SU-DHL-6 (cell line): ENCODE results near the gene TCF12.

ENCODE experiments used
- H2AFZ ChIP-seq: fragments of 200-600 bp; sonication (generic); 2 replicates; pipeline ENCODE4 v1.6.1; 2014; ENCODE audit warnings: low read depth, mild to moderate bottlenecking, moderate library complexity, mixed read lengths, antibody characterized with exemption, low read length; ENCODE audit not compliant: severe bottlenecking
- H3F3A ChIP-seq: fragments of 200-600 bp; shearing (Covaris generic); 2 replicates; pipeline ENCODE4 v1.6.0; 2016; ENCODE audit warnings: antibody characterized with exemption, mild to moderate bottlenecking; ENCODE audit not compliant: insufficient read depth
- H3K27ac ChIP-seq: fragments of 200-600 bp; sonication (generic); 2 replicates; pipeline ENCODE4 v1.5.1; 2016; ENCODE audit warnings: low read depth, mild to moderate bottlenecking, low read length, moderate library complexity, mixed read lengths
- H3K27me3 ChIP-seq: fragments of 200-600 bp; sonication (generic), shearing (Covaris generic); 2 replicates; pipeline ENCODE4 v1.6.0; 2014; ENCODE audit warnings: mild to moderate bottlenecking, low read length
- H3K36me3 ChIP-seq: fragments of 200-600 bp; sonication (generic); 2 replicates; pipeline ENCODE4 v1.6.1; 2014; ENCODE audit warnings: mild to moderate bottlenecking, low read length, mixed read lengths
- H3K4me2 ChIP-seq: fragments of 300-600, 200-600 bp; shearing (Covaris generic), sonication (generic); 2 replicates; pipeline ENCODE4 v1.6.0; 2014; ENCODE audit warnings: low read length, low read depth, mild to moderate bottlenecking; ENCODE audit not compliant: poor library complexity, severe bottlenecking
- H3K4me3 ChIP-seq: fragments of 200-600 bp; sonication (generic); 2 replicates; pipeline ENCODE4 v1.5.1; 2014; ENCODE audit warnings: antibody characterized with exemption, low read length, mild to moderate bottlenecking, mixed read lengths; ENCODE audit not compliant: insufficient read depth, poor library complexity, severe bottlenecking
- H3K79me2 ChIP-seq: fragments of 200-600 bp; sonication (generic); 2 replicates; pipeline ENCODE4 v1.6.1; 2014; ENCODE audit warnings: mild to moderate bottlenecking, low read length, moderate library complexity; ENCODE audit not compliant: insufficient read depth
- H3K9ac ChIP-seq: fragments of 200-600 bp; sonication (generic); 2 replicates; pipeline ENCODE4 v1.7.0; 2014; ENCODE audit warnings: mild to moderate bottlenecking, low read length
- H3K9me2 ChIP-seq: fragments of 200-600 bp; sonication (generic); replicated peaks from 2 replicates; pipeline ENCODE4 v1.6.1; 2014; ENCODE audit warnings: low read length; ENCODE audit not compliant: insufficient read depth
- H3K9me3 ChIP-seq: fragments of 200-600 bp; sonication (generic); 2 replicates; pipeline ENCODE4 v1.6.1; 2014; ENCODE audit warnings: low read length, mixed read lengths; ENCODE audit not compliant: insufficient read depth
- H4K20me1 ChIP-seq: fragments of 200-600 bp; sonication (generic); 2 replicates; pipeline ENCODE4 v1.6.1; 2014; ENCODE audit warnings: low read depth, mild to moderate bottlenecking, antibody characterized with exemption, low read length, moderate library complexity, mixed read lengths
- CTCF ChIP-seq: fragments of 200-600 bp; sonication (generic); IDR thresholded peaks from one replicate; pipeline ENCODE4 v1.5.1; 2017; ENCODE audit warnings: antibody characterized with exemption, mild to moderate bottlenecking, low read length, moderate library complexity; ENCODE audit not compliant: insufficient read depth, poor library complexity, severe bottlenecking
- EZH2phosphoT487 ChIP-seq: fragments of 200-600 bp; sonication (generic), shearing (Covaris generic); conservative IDR thresholded peaks from 2 replicates; pipeline ENCODE4 v1.6.1; 2018; ENCODE audit warnings: mild to moderate bottlenecking, antibody characterized with exemption, low read length, moderate library complexity, mixed read lengths

Gene TCF12

GRCh38 chr15:57143511-57144078 is 225.2 kb downstream of the TCF12 start:
- H3F3A ChIP-seq: 0 out of 2 replicates have a peak, but pooled peaks cover 8% of the 10 kb centered on the region
- TF ChIP-seq CTCF: no peak
- TF ChIP-seq EZH2phosphoT487: no peak
- H3K9me3 ChIP-seq: no peaks in the 10 kb centered on the region
- no peak overlapping the region for H2AFZ ChIP-seq
- no peaks in the 10 kb centered on the region for H3K9me2 ChIP-seq
- no peaks in the 10 kb centered on the region for H4K20me1 ChIP-seq
- H3K27ac ChIP-seq: no peak overlapping the region
- H3K4me3 ChIP-seq: no peak overlapping the region
- no peaks in the 10 kb centered on the region for H3K27me3 ChIP-seq
- H3K9ac ChIP-seq: no peak overlapping the region
- H3K79me2 ChIP-seq: no peaks in the 10 kb centered on the region
- H3K4me2 ChIP-seq: no peak overlapping the region
- no peaks in the 10 kb centered on the region for H3K36me3 ChIP-seq

- Histone ChIP-seq H3K4me2 (no peak overlapping the region), H3K9me3 (no peaks in the 10 kb centered on the region), H3K79me2 (no peaks in the 10 kb centered on the region)
Observed at GRCh38 chr15:57144448-57144847, 226.0 kb downstream of the TCF12 start.

GRCh38 chr15:57146506-57147201 is 228.2 kb downstream of the TCF12 start:
- TF ChIP-seq CTCF: peak; percentile 62
- TF ChIP-seq EZH2phosphoT487: no peak
- Histone ChIP-seq H3K4me2 (peak overlapping the region; percentile 39), H3K27me3 (no peaks in the 10 kb centered on the region), H3K4me3 (no peak overlapping the region), H3K9me2 (no peaks in the 10 kb centered on the region), H4K20me1 (no peaks in the 10 kb centered on the region), H2AFZ (no peak overlapping the region), H3K27ac (no peak overlapping the region), H3F3A (0 out of 2 replicates have a peak, but pooled peaks cover 8% of the 10 kb centered on the region), H3K79me2 (no peaks in the 10 kb centered on the region), H3K36me3 (no peaks in the 10 kb centered on the region), H3K9me3 (no peaks in the 10 kb centered on the region), H3K9ac (no peak overlapping the region)

More at GRCh38 chr15:57144448-57144847, 226.0 kb downstream of the TCF12 start:
- Histone ChIP-seq H3K9ac (no peak overlapping the region), H4K20me1 (no peaks in the 10 kb centered on the region), H3K27ac (no peak overlapping the region), H3K27me3 (no peaks in the 10 kb centered on the region), H3F3A (0 out of 2 replicates have a peak, but pooled peaks cover 8% of the 10 kb centered on the region), H2AFZ (no peak overlapping the region), H3K36me3 (no peaks in the 10 kb centered on the region), H3K9me2 (no peaks in the 10 kb centered on the region), H3K4me3 (no peak overlapping the region)
- TF ChIP-seq CTCF (no peak), EZH2phosphoT487 (no peak)
